ENCODE results near the gene JUND. TPM values are rescaled to one million over a fixed set of nuclear protein-coding genes. Genes with fewer than 3 reads are reported as not detected.

Gene JUND
- total and polyA plus RNA-seq, 2 of the 8 experiments (the other 6 are each of a cell fraction or from before 2014, with no cell fraction given), result 54.0 to 77.5 TPM

DNA sequence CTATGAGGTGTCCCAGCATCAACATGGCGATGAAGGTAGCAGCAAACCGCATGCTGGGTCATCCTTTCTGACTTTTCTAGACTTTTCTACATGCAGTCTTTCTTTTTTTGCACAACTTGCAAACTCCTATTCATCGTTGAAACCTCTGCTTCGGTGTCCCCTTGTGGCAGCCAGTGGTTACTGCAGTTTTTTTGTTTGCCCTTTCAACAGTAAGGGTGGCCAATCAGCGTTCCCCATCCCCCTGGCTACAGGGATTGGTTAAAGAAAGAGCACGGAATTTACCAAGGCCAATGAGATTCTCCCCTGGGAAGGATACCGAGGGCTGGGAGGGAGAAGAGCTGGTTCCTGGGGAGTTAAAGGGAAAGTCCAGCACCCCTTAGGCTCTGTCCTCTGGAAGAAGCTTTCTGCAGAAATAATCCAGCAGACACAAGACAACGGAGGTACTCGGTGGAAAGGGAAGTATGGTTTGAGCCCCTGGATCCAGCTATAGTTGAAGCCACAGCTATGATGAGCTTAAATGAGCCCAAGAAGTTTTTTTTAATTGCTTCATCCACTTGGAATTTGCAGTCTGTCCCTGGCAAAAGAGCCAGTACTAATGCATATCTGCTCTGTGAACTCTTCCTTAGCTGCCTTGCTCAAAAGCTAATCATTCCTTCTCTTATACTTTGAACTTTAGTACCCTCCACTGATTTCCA lies 47.1 kb upstream of the JUND start (continued):
- TF ChIP-seq SUZ12 (IDR thresholded peaks at IDR 0.05; ENCODE audit: low read length) (no peak), RAD21 (IDR thresholded peaks at IDR 0.05 in 1 of 2, conservative IDR thresholded peaks at IDR 0.05 in 1 of 2; ENCODE audit: low read depth in 2 of 2, low read length in 2 of 2) (peak; percentile 60 to 72), NANOG (IDR thresholded peaks at IDR 0.05; ENCODE audit: insufficient read depth, low read depth, low read length, poor library complexity, severe bottlenecking) (no peak), SP1 (IDR thresholded peaks at IDR 0.05; ENCODE audit: low read depth, low read length) (peak; percentile 89; the same call in 1 of the 2 replicates), MAFK (IDR thresholded peaks at IDR 0.05; ENCODE audit: low read depth, low read length) (no peak), RFX5 (IDR thresholded peaks at IDR 0.05; ENCODE audit: borderline replicate concordance, low read depth, low read length) (0 out of 2 replicates have a peak, but pooled peaks have one; percentile 19), RXRA (IDR thresholded peaks at IDR 0.05; ENCODE audit: insufficient read depth, low read depth, low read length) (no peak), CBX5 (IDR thresholded peaks at IDR 0.05; ENCODE audit: low read depth, low read length) (no peak), YY1 (IDR thresholded peaks at IDR 0.05; ENCODE audit: low read depth, low read length) (no peak), TBP (IDR thresholded peaks at IDR 0.05; ENCODE audit: low read depth, low read length) (peak; percentile 61; the same call in 1 of the 2 replicates), TEAD4 (IDR thresholded peaks at IDR 0.05; ENCODE audit: low read depth, low read length) (0 out of 2 replicates have a peak, but pooled peaks have one; percentile 21), SIN3A (conservative IDR thresholded peaks at IDR 0.05 in 1 of 2, IDR thresholded peaks at IDR 0.05 in 1 of 2; ENCODE audit: low read depth in 1 of 2, low read length in 2 of 2) (0 out of 4 replicates have a peak, but pooled peaks of 1 of the 2 experiments have one; percentile 39), ASH2L (IDR thresholded peaks at IDR 0.05; ENCODE audit: low read length) (no peak), CREB1 (IDR thresholded peaks at IDR 0.05) (no peak)
- TF ChIP-seq, protein P1, sequence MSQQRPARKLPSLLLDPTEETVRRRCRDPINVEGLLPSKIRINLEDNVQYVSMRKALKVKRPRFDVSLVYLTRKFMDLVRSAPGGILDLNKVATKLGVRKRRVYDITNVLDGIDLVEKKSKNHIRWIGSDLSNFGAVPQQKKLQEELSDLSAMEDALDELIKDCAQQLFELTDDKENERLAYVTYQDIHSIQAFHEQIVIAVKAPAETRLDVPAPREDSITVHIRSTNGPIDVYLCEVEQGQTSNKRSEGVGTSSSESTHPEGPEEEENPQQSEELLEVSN (IDR thresholded peaks at IDR 0.05), result 0 out of 2 replicates have a peak, but pooled peaks have one; percentile 20

Measured in H1 (cell line).